GM12878 (cell line): ENCODE results near the gene SLC24A4. TPM values are rescaled to one million over a fixed set of nuclear protein-coding genes. Genes with fewer than 3 reads are reported as not detected.

Source experiments
- ATAC-seq: fragments of 200-7000 bp; cut with Tn5 transposase; 3 replicates; pipeline ENCODE4 v1.9.1; 2020; ENCODE audit warnings: mild to moderate bottlenecking, moderate library complexity
- BruUV-seq: library from RNA; stranded (reverse); fragments of 400-500 nt; replicated peaks from 2 replicates; lab custom pipeline; 2021; lab: Mats Ljungman, UMichigan
- CTCF ChIA-PET: fragments of 300-600 bp; sonication (Branson Sonifier 250); formaldehyde crosslinking; extraction: SDS; loops from one replicate; lab custom pipeline; 2021; ENCODE audit warnings: inconsistent platforms; lab: Yijun Ruan, JAX
- POLR2A ChIA-PET: fragments of 350-600 bp; formaldehyde crosslinking; extraction: SDS; loops from one replicate; lab custom pipeline; 2021; ENCODE audit warnings: inconsistent platforms; lab: Charles Lee
- RAD21 ChIA-PET: fragments of 300-600 bp; sonication (Branson Sonifier 250); formaldehyde crosslinking; loops from one replicate; lab custom pipeline; 2023; ENCODE audit warnings: antibody characterized with exemption; ENCODE audit not compliant: unreplicated experiment; lab: Charles Lee
- SMC1A ChIA-PET: fragments of 300-600 bp; sonication (Branson Sonifier 250); formaldehyde crosslinking; loops from one replicate; lab custom pipeline; 2023; ENCODE audit not compliant: unreplicated experiment, uncharacterized antibody; lab: Charles Lee
- DNase-seq: peaks from one replicate; pipeline ENCODE4 v3.0.0-alpha.2; 2011; ENCODE audit warnings: low read depth, low spot score
- FAIRE-seq: peaks from 3 replicates; lab custom pipeline; 2011; peaks lifted over from hg19 to GRCh38; lab: Jason Lieb, UNC
- H2AFZ ChIP-seq: 2 replicates; pipeline ENCODE4 v1.6.0; 2011; ENCODE audit warnings: low read depth, low read length, control low read depth; ENCODE audit not compliant: control insufficient read depth
- H3K27ac ChIP-seq: 2 replicates; pipeline ENCODE4 v1.5.1; 2011; ENCODE audit warnings: control low read depth; ENCODE audit not compliant: control insufficient read depth, insufficient read depth
- H3K27me3 ChIP-seq, 2 experiments: replicated peaks in 1 of 2; 2 replicates each; pipeline versions ENCODE4 v1.6.0 to v1.6.1; 2011; ENCODE audit warnings: low read length in 1 of 2; ENCODE audit not compliant: control insufficient read depth in 2 of 2, insufficient read depth in 2 of 2
- H3K36me3 ChIP-seq, 2 experiments: 2 replicates each; pipeline ENCODE4 v1.5.1; 2011; ENCODE audit warnings: low read length in 1 of 2; ENCODE audit not compliant: control insufficient read depth in 2 of 2, insufficient read depth in 2 of 2
- H3K4me1 ChIP-seq: 2 replicates; pipeline ENCODE4 v1.6.1; 2011; ENCODE audit warnings: mild to moderate bottlenecking, low read length, moderate library complexity, mixed read lengths; ENCODE audit not compliant: control insufficient read depth, insufficient read depth
- H3K4me2 ChIP-seq: 2 replicates; pipeline ENCODE4 v1.6.0; 2011; ENCODE audit warnings: control low read depth; ENCODE audit not compliant: control insufficient read depth, insufficient read depth
- H3K4me3 ChIP-seq: fragments of 200-600 bp; sonication (generic); 2 replicates; pipeline ENCODE4 v1.5.1; 2016
- H3K79me2 ChIP-seq: 2 replicates; pipeline ENCODE4 v1.6.0; 2011; ENCODE audit warnings: low read length; ENCODE audit not compliant: control insufficient read depth, insufficient read depth
- H3K9ac ChIP-seq: 2 replicates; pipeline ENCODE4 v1.8.0; 2011; ENCODE audit warnings: low read length, control low read depth, mixed read lengths; ENCODE audit not compliant: control insufficient read depth, insufficient read depth
- H3K9me3 ChIP-seq: replicated peaks from 3 replicates; pipeline ENCODE4 v1.5.1; 2011; ENCODE audit warnings: mild to moderate bottlenecking, low read length; ENCODE audit not compliant: control insufficient read depth, insufficient read depth
- H4K20me1 ChIP-seq: 2 replicates; pipeline ENCODE4 v1.6.0; 2011; ENCODE audit not compliant: control insufficient read depth, insufficient read depth
- ATF2 ChIP-seq: IDR thresholded peaks from 2 replicates; pipeline ENCODE4 v1.6.1; 2012; ENCODE audit warnings: low read length, inconsistent platforms
- ATF7 ChIP-seq: fragments of 450-650 bp; IDR thresholded peaks from 2 replicates; pipeline ENCODE4 v1.6.1; 2016; ENCODE audit warnings: low read depth, mild to moderate bottlenecking
- CBX3 ChIP-seq: fragments of 200-600 bp; sonication (generic); IDR thresholded peaks from 2 replicates; pipeline ENCODE4 v1.6.1; 2016; ENCODE audit warnings: low read depth, borderline replicate concordance
- EED ChIP-seq: sonication (generic); IDR thresholded peaks from 2 replicates; pipeline ENCODE4 v1.6.1; 2016; ENCODE audit warnings: antibody characterized with exemption, low read depth
- IKZF2 ChIP-seq, 2 experiments: fragments of 450-650 bp; IDR thresholded peaks; 2 replicates each; pipeline ENCODE4 v1.6.1; 2017; ENCODE audit warnings: mild to moderate bottlenecking in 2 of 2, moderate library complexity in 2 of 2
- MEF2B ChIP-seq: fragments of 450-650 bp; IDR thresholded peaks from 2 replicates; pipeline ENCODE4 v1.6.1; 2018; ENCODE audit warnings: mild to moderate bottlenecking, moderate library complexity; ENCODE audit not compliant: partially characterized antibody, poor library complexity, severe bottlenecking
- MTA3 ChIP-seq: IDR thresholded peaks from 2 replicates; pipeline ENCODE4 v1.6.1; 2012; ENCODE audit warnings: low read length, inconsistent platforms, borderline replicate concordance
- MYB ChIP-seq: fragments of 150-350 bp; IDR thresholded peaks from 2 replicates; pipeline ENCODE4 v1.6.1; 2014; ENCODE audit warnings: mild to moderate bottlenecking, low read depth, low read length, borderline replicate concordance
- PKNOX1 ChIP-seq: fragments of 450-650 bp; IDR thresholded peaks from 2 replicates; pipeline ENCODE4 v1.6.1; 2016; ENCODE audit warnings: mild to moderate bottlenecking
- PRDM15 ChIP-seq: fragments of 450-650 bp; formaldehyde crosslinking; IDR thresholded peaks from 2 replicates; pipeline ENCODE4 v1.4.0; 2020; ENCODE audit warnings: mild to moderate bottlenecking, moderate library complexity
- RFX5 ChIP-seq: IDR thresholded peaks from 2 replicates; pipeline ENCODE4 v1.6.1; 2011; ENCODE audit warnings: low read depth, low read length, improper control_type of control experiment
- STAT3 ChIP-seq: IDR thresholded peaks from 2 replicates; pipeline ENCODE4 v1.6.1; 2011; ENCODE audit warnings: low read depth, low read length, improper control_type of control experiment
- YY1 ChIP-seq: IDR thresholded peaks from 2 replicates; pipeline ENCODE4 v1.6.1; 2011; ENCODE audit warnings: low read depth, mild to moderate bottlenecking, low read length
- ZBTB11 ChIP-seq: fragments of 450-650 bp; formaldehyde crosslinking; IDR thresholded peaks from 2 replicates; pipeline ENCODE4 v1.5.0; 2022; ENCODE audit warnings: mild to moderate bottlenecking, missing genetic modification characterization
- WGBS: methylation state at CpG from one replicate; pipeline ENCODE4 v1.1.6; 2016; ENCODE audit warnings: low lambda C conversion rate; ENCODE audit not compliant: insufficient replicate concordance, insufficient coverage; ENCODE audit errors: missing lambda C conversion rate; 5-methylcytosine and 5-hydroxymethylcytosine counted together
- in situ Hi-C: fragments of 300-500 bp; cut with MboI; formaldehyde crosslinking; loops from 9 replicates; pipeline ENCODE4 v1.14.3; 2018; ENCODE audit warnings: mixed read lengths
- intact Hi-C: fragments of 100-400 bp; cut with micrococcal nuclease; formaldehyde crosslinking; loops from one replicate; pipeline ENCODE4 v1.14.2; 2022; ENCODE audit not compliant: unreplicated experiment
- polyA plus RNA-seq, 11 experiments: library from polyadenylated mRNA; depleted of rRNA in 4 of 11; unstranded in 6 of 11; stranded (reverse) in 5 of 11; fragments of >200 nt; fragmentation: Nextera tagmentation in 4 of 11; fragmentation: Illumina TruSeq in 1 of 11; extraction: Ambion mirVana in 4 of 11; extraction: Trizol in 1 of 11; gene quantifications; 1 replicate in 1 of 11; 2 replicates in 10 of 11; pipeline versions ENCODE4 v1.2.1 to v1.2.3, GENCODE V29; 2011 to 2016; ENCODE audit warnings: inconsistent platforms in 2 of 11, missing spikeins in 2 of 11, low read depth in 1 of 11
- total RNA-seq, 4 experiments: library from RNA; depleted of rRNA in 3 of 4; stranded (reverse); fragments of >200 nt in 3 of 4; fragmentation: Illumina TruSeq in 1 of 4; extraction: Trizol in 1 of 4; gene quantifications; 2 replicates each; pipeline versions ENCODE4 v1.2.1 to v1.2.3, GENCODE V29; 2013 to 2021

The SLC24A4 gene
- total and polyA plus RNA-seq, 10 of the 15 experiments (the other 5 are each of a cell fraction or from before 2014, with no cell fraction given) = under 0.01 to 0.46 (median 0.04) TPM; not detected in 5

- TF ChIP-seq ZBTB11 (CRISPR knock-in tag) (no peak), YY1 (no peak), PKNOX1 (no peak), MEF2B (no peak), MTA3 (no peak), ATF2 (no peak)
Measured at GRCh38 chr14:92461891-92462290, 138.9 kb downstream of the SLC24A4 start (continued).

GRCh38 chr14:92462568-92462967 lies 139.6 kb downstream of the SLC24A4 start:
- 95% methylated on average over 4 of the region's 4 CpGs for WGBS
- H2AFZ ChIP-seq = no peak overlapping the region
- peaks cover 7% of the 10 kb centered on the region; the same call in 2 of the 3 replicates for H3K9me3 ChIP-seq
- ChIA-PET SMC1A (interaction anchor here (1.2 to 1.9 kb wide), 4 partner anchors 8 to 218 kb away, joined by 3 to 10 read pairs (median 6); no protein-coding TSS in a partner anchor), RAD21 (interaction anchor here (0.6 to 1.8 kb wide), 2 partner anchors 62 to 190 kb away, joined by 3 to 5 read pairs; no protein-coding TSS in a partner anchor), CTCF (interaction anchor here (0.9 to 3.9 kb wide), 6 partner anchors 12 to 322 kb away, joined by 3 to 26 read pairs (median 4); no protein-coding TSS in a partner anchor), POLR2A (no interaction called here)
- H3K4me2 ChIP-seq = no peak overlapping the region
- no peak overlapping the region for H3K27ac ChIP-seq
- no peaks in the 10 kb centered on the region for H3K27me3 ChIP-seq
- H3K4me1 ChIP-seq = peaks cover 16% of the 10 kb centered on the region
- H4K20me1 ChIP-seq = no peaks in the 10 kb centered on the region
- H3K36me3 ChIP-seq = no peaks in the 10 kb centered on the region
- ATAC-seq (no peak), DNase-seq (no peak), FAIRE-seq (no peak)
- BruUV-seq = no TSS peak
- H3K4me3 ChIP-seq = no peak overlapping the region
- intact Hi-C loops = no loop called here
- in situ Hi-C loops = no loop called here
- H3K9ac ChIP-seq = no peak overlapping the region
- no peaks in the 10 kb centered on the region for H3K79me2 ChIP-seq
- TF ChIP-seq IKZF2 (IDR thresholded peaks at IDR 0.05) (no peak), RFX5 (no peak), PRDM15 (CRISPR knock-in tag) (no peak), CBX3 (no peak), STAT3 (no peak), MYB (no peak), ATF7 (no peak), EED (no peak)
